ENCODE measurements around the gene ITGA8. TPM values are rescaled to one million over a fixed set of nuclear protein-coding genes. Genes with fewer than 3 reads are reported as not detected.
"Not testable (repeated sequence)": the region's sequence is repeated elsewhere in the genome, so short reads cannot be mapped to it uniquely, and the experiment has no call there.

The ITGA8 gene
- total RNA-seq, 3 donors from 2014 or later, result not detected

- no peak overlapping the region for H3K4me3 Mint-ChIP-seq
- peaks cover 16% of the 10 kb centered on the region for H3K27me3 Mint-ChIP-seq (ENCODE audit: low read depth)
- ATAC-seq (no peak), DNase-seq (no peak)
- no peaks in the 10 kb centered on the region for H3K9me3 Mint-ChIP-seq
- H3K36me3 Mint-ChIP-seq (ENCODE audit: insufficient read depth), result no peaks in the 10 kb centered on the region
- H3K4me1 Mint-ChIP-seq (ENCODE audit: low read depth), result no peaks in the 10 kb centered on the region
Measured at GRCh38 chr10:15485027-15485426, 234.7 kb downstream of the ITGA8 start.

GRCh38 chr10:15484128-15484527 is 235.6 kb downstream of the ITGA8 start:
- H3K4me3 Mint-ChIP-seq, result no peak overlapping the region
- H3K4me1 Mint-ChIP-seq (ENCODE audit: low read depth), result no peaks in the 10 kb centered on the region
- no peaks in the 10 kb centered on the region for H3K36me3 Mint-ChIP-seq (ENCODE audit: insufficient read depth)
- H3K9me3 Mint-ChIP-seq, result no peaks in the 10 kb centered on the region
- DNase-seq, result no peak
- no peak for ATAC-seq
- H3K27me3 Mint-ChIP-seq (ENCODE audit: low read depth), result peaks cover 18% of the 10 kb centered on the region

- no peaks in the 10 kb centered on the region for H3K36me3 Mint-ChIP-seq (ENCODE audit: insufficient read depth)
- no peaks in the 10 kb centered on the region for H3K9me3 Mint-ChIP-seq
- H3K4me1 Mint-ChIP-seq (ENCODE audit: low read depth), result no peaks in the 10 kb centered on the region
- H3K4me3 Mint-ChIP-seq, result no peak overlapping the region
- H3K27me3 Mint-ChIP-seq (ENCODE audit: low read depth), result peaks cover 16% of the 10 kb centered on the region
- ATAC-seq (no peak), DNase-seq (no peak)
Measured at GRCh38 chr10:15483215-15484075, 236.3 kb downstream of the ITGA8 start.

- DNase-seq (no peak), ATAC-seq (no peak)
- Mint-ChIP-seq H3K4me3 (no peak overlapping the region), H3K27me3 (ENCODE audit: low read depth) (peaks cover 21% of the 10 kb centered on the region), H3K9me3 (no peaks in the 10 kb centered on the region), H3K4me1 (ENCODE audit: low read depth) (no peaks in the 10 kb centered on the region), H3K36me3 (ENCODE audit: insufficient read depth) (no peaks in the 10 kb centered on the region)
Measured at GRCh38 chr10:15482156-15482555, 237.6 kb downstream of the ITGA8 start.

- no peak overlapping the region for H3K4me3 Mint-ChIP-seq
- ATAC-seq, result no peak
- DNase-seq, result no peak
- H3K9me3 Mint-ChIP-seq, result peaks cover 4% of the 10 kb centered on the region
- H3K4me1 Mint-ChIP-seq (ENCODE audit: low read depth), result no peaks in the 10 kb centered on the region
- peaks cover 22% of the 10 kb centered on the region for H3K27me3 Mint-ChIP-seq (ENCODE audit: low read depth)
- H3K36me3 Mint-ChIP-seq (ENCODE audit: insufficient read depth), result no peaks in the 10 kb centered on the region
Measured at GRCh38 chr10:15478950-15479349, 240.8 kb downstream of the ITGA8 start.

GRCh38 chr10:15478429-15478828 is 241.3 kb downstream of the ITGA8 start:
- DNase-seq (no peak), ATAC-seq (no peak)
- Mint-ChIP-seq H3K27me3 (ENCODE audit: low read depth) (peaks cover 25% of the 10 kb centered on the region), H3K4me1 (ENCODE audit: low read depth) (no peaks in the 10 kb centered on the region), H3K36me3 (ENCODE audit: insufficient read depth) (no peaks in the 10 kb centered on the region), H3K9me3 (peaks cover 4% of the 10 kb centered on the region), H3K4me3 (no peak overlapping the region)

GRCh38 chr10:15476337-15476736 is 243.4 kb downstream of the ITGA8 start:
- H3K9me3 Mint-ChIP-seq, result peaks cover 4% of the 10 kb centered on the region
- no peaks in the 10 kb centered on the region for H3K36me3 Mint-ChIP-seq (ENCODE audit: insufficient read depth)
- no peak overlapping the region for H3K4me3 Mint-ChIP-seq
- peaks cover 26% of the 10 kb centered on the region for H3K27me3 Mint-ChIP-seq (ENCODE audit: low read depth)
- H3K4me1 Mint-ChIP-seq (ENCODE audit: low read depth), result no peaks in the 10 kb centered on the region
- ATAC-seq (no peak), DNase-seq (no peak)

- DNase-seq; ATAC-seq; H3K36me3 Mint-ChIP-seq (ENCODE audit: insufficient read depth); H3K4me3 Mint-ChIP-seq; H3K9me3 Mint-ChIP-seq; H3K4me1 Mint-ChIP-seq (ENCODE audit: low read depth): not testable (repeated sequence)
- peaks cover 26% of the 10 kb centered on the region for H3K27me3 Mint-ChIP-seq (ENCODE audit: low read depth)
Measured at GRCh38 chr10:15475439-15475838, 244.3 kb downstream of the ITGA8 start.

- ATAC-seq, result no peak
- H3K4me1 Mint-ChIP-seq (ENCODE audit: low read depth), result no peaks in the 10 kb centered on the region
- peaks cover 26% of the 10 kb centered on the region for H3K27me3 Mint-ChIP-seq (ENCODE audit: low read depth)
Measured at GRCh38 chr10:15474671-15475070, 245.1 kb downstream of the ITGA8 start.

GRCh38 chr10:15473396-15473767 is 246.3 kb downstream of the ITGA8 start:
- Mint-ChIP-seq H3K36me3 (ENCODE audit: insufficient read depth) (no peaks in the 10 kb centered on the region), H3K4me1 (ENCODE audit: low read depth) (no peaks in the 10 kb centered on the region), H3K9me3 (peaks cover 4% of the 10 kb centered on the region), H3K27me3 (ENCODE audit: low read depth) (peaks cover 23% of the 10 kb centered on the region), H3K4me3 (no peak overlapping the region)
- DNase-seq, result no peak
- ATAC-seq, result no peak

More at GRCh38 chr10:15474671-15475070, 245.1 kb downstream of the ITGA8 start:
- H3K4me3 Mint-ChIP-seq, result no peak overlapping the region
- peaks cover 4% of the 10 kb centered on the region for H3K9me3 Mint-ChIP-seq
- no peak for DNase-seq
- no peaks in the 10 kb centered on the region for H3K36me3 Mint-ChIP-seq (ENCODE audit: insufficient read depth)

GRCh38 chr10:15472431-15473395 is 247.0 kb downstream of the ITGA8 start:
- DNase-seq (no peak), ATAC-seq (no peak)
- no peaks in the 10 kb centered on the region for H3K36me3 Mint-ChIP-seq (ENCODE audit: insufficient read depth)
- H3K27me3 Mint-ChIP-seq (ENCODE audit: low read depth), result peaks cover 23% of the 10 kb centered on the region
- no peak overlapping the region for H3K4me3 Mint-ChIP-seq
- peaks cover 4% of the 10 kb centered on the region for H3K9me3 Mint-ChIP-seq
- H3K4me1 Mint-ChIP-seq (ENCODE audit: low read depth), result no peaks in the 10 kb centered on the region

GRCh38 chr10:15472008-15472407 is 247.7 kb downstream of the ITGA8 start:
- Mint-ChIP-seq H3K27me3 (ENCODE audit: low read depth) (peaks cover 23% of the 10 kb centered on the region), H3K9me3 (peaks cover 4% of the 10 kb centered on the region), H3K4me3 (no peak overlapping the region), H3K36me3 (ENCODE audit: insufficient read depth) (no peaks in the 10 kb centered on the region), H3K4me1 (ENCODE audit: low read depth) (no peaks in the 10 kb centered on the region)
- DNase-seq (no peak), ATAC-seq (no peak)

GRCh38 chr10:15469111-15469510 is 250.6 kb downstream of the ITGA8 start:
- Mint-ChIP-seq H3K27me3 (ENCODE audit: low read depth) (peaks cover 23% of the 10 kb centered on the region), H3K4me1 (ENCODE audit: low read depth) (no peaks in the 10 kb centered on the region), H3K36me3 (ENCODE audit: insufficient read depth) (no peaks in the 10 kb centered on the region), H3K9me3 (no peaks in the 10 kb centered on the region), H3K4me3 (no peak overlapping the region)
- DNase-seq (no peak), ATAC-seq (no peak)

GRCh38 chr10:15464381-15464780 is 255.3 kb downstream of the ITGA8 start:
- no peak overlapping the region for H3K4me3 Mint-ChIP-seq
- no peak for DNase-seq
- ATAC-seq, result no peak
- H3K27me3 Mint-ChIP-seq (ENCODE audit: low read depth), result peaks cover 34% of the 10 kb centered on the region
- H3K4me1 Mint-ChIP-seq (ENCODE audit: low read depth), result no peaks in the 10 kb centered on the region
- H3K36me3 Mint-ChIP-seq (ENCODE audit: insufficient read depth), result no peaks in the 10 kb centered on the region
- peaks cover 9% of the 10 kb centered on the region for H3K9me3 Mint-ChIP-seq
